Stimulated activated CD4-positive, alpha-beta T cell treated with anti-CD3 and anti-CD28 coated beads, TNF-alpha, amount 100 ng/mL, for 48 hours (primary cell): ENCODE measurements around the gene SVIL.
"Not testable (repeated sequence)": the region's sequence is repeated elsewhere in the genome, so short reads cannot be mapped to it uniquely, and the experiment has no call there.

Experiments
- DNase-seq, 3 donors: peaks; one replicate each; pipeline ENCODE4 v3.0.0-alpha.2; 2020; ENCODE audit warnings: low read depth in 3 of 3

Gene SVIL

DNA sequence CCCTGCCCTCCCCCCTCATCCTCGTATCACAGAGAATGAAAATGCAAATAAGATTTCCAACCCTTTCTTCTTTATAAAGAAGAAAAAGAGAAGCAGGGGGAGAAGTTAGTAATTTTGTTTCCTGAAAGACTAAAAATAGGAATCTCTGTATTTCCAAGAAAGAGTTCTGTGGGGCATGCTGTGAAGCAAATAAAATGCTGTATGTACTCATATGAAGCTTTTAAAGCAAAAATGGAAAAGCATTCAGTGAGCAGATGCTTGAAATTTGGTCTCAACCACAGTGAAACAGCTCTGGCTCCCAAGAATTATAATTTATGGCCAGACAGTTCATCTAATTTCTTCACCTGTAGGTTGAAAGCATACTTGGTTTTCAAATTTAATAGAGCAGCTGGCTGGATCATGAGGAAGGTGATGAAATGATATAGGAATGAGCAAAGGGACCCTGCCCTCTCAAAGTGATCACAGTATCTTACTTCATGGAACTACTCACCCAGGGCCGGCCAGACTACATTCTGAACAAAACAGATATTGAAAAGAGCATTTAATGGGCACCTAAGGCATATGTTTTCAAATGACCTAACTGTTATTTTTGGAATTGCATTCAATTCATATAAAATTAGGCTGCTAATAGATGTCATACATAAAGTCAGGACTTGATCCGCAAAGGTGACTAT lies 31.4 kb downstream of the SVIL start:
- DNase-seq = no peak

DNA sequence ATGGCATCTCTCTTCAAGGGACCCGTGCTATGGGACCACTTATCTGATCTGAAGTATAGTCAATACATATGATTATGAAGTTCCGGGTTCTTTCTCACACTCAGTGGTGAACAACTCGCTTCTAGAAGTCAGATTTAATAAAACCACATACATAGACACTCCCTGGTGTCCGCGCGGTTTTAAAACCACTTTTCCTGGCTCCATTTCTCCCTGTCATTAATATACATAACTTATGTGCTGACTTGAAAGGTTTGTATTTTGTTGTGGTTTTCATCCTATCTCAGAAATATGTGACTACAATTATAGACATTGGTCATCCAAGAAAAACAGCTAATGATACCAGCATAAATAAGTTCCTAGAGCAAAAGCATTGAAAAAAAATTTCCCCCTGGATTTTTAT lies 34.0 kb downstream of the SVIL start:
- no peak for DNase-seq

DNA sequence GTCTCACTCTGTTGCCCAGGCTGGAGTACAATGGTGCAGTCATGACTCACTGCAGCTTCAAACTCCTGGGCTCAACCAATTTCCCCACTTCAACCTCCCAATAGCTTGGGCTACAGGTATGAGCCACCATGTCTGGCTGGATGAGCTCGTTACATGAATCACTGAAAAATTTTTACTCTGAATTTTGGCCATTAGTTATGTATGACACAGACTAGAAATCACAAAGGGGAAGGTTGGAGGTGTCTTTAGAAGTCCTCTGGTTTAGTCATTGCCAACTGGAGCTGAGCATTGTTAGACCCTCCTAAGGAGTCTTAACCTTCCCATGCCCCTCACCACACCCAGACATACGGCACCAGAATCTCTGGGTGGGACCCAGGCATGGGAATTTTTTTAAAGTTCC lies 34.7 kb downstream of the SVIL start:
- DNase-seq = no peak

DNA sequence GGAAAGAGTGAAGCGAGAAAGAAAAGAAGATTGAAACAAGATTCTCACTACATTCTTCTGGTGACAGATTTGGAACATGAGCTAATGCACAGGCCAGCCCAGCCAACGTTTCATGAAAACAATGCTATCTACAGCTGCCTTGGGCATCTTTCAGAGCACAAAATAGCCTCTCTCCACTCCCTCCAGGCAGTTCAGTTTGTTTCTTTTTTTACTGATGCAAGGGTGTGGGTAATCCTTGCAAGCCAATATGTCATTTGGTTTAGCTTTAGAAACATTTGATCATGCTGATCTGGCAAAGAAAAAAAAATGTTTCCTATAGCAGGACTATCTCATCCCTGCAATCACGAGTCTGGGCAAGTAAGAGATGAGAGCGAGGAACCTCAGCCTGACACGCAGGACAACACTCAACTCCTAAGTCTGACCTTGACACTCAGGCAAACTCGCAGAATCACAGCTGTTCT lies 35.9 kb downstream of the SVIL start:
- no peak for DNase-seq

DNA sequence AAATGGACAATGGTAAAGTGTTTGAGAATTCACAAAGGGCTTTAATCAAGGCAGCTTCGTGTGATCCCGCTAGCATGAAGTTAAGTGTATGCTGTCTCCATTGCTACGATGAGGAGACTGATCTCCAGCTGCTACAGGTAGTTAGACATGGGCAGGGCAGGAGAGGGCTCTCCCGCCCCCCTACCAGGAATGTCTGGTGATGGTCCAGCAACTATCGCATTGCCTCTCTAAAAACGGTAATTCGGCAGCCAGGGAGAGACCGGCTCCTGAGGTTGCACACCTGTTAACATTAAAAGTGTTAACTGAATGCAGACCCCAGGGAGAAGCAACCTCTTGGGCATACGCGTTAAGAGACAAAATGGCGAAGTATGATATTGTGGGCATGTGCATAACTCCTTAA lies 37.9 kb downstream of the SVIL start:
- no peak for DNase-seq

DNA sequence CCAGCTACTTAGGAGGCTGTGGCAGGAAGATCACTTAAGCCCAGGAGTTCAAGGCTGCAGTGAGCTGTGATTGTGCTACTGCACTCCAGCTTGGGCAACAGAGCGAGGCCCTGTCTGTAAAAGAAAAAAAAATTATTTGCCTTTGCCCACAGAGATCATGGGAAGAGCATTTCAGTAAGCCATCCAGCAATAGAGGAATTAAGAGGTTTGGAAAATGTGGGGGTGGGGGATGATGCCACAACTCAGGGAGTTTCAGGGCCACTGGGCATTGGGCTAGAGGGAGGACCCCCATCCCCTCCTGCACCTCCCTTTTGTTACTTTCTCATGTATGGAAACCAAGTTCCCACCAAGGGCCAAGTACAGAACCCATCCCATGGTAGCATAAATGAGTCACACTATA lies 38.4 kb downstream of the SVIL start:
- no peak for DNase-seq

DNA sequence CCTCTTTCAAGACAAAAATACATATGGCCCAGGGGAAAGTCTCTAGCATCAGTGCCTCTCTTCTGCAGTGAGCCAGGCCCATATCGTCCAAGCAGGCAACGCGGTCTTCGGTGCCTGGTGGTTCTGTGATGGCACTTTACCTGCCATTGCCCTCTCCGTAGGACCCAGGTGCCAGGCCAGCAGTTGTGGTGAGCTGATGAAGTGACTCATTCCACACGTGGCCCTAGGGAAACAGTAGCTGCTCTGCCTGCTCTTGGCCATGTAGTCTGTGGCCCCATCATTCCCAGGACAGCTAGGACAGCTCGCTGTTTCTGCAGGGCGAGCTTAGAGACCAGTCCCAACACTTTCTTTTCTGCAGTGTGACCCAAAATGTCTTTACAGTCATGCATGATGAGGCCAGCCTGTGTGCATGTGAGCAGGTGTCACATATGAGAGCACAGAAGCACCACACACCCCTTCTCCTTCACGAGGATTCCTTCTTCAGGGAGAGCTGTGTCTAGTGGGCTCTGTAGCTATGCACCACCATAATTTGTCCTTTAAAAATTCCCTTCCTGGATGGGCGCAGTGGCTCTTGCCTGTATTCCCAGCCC lies 39.0 kb downstream of the SVIL start:
- no peak for DNase-seq

DNA sequence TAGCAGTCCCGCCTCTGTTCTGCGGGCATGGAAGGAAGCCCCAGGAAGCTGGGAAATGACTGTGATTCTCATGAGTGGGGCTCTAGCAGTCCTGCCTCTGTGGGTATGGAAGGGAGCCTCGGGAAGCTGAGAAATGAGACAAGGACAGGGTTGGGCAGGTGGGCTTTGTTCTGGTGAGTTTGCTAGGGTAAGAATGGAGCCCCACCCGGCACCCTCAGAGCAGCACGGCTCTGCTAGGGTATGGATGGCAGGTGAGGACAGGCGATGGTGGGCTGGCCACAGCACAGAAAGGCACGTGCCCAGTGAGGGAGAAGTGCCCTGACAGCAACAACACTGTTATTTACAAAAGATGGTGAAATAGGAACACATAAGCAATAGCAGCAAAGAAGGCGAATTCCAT lies 39.6 kb downstream of the SVIL start:
- DNase-seq = no peak

DNA sequence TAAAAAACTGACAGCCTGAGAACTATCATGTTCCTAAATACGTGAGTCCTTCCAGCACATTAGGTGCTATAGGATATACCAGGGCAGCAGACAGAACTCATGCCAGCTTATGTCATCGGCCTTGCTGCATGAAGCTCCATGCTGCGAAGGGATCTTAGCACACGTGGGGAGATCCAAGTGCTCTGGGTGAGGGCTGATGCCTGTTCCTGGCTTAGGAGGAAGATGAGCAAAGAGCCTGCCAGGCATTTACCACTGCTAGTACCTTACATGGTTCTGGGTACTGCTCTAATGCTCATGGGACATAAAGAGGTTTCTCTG lies 43.2 kb downstream of the SVIL start:
- no peak for DNase-seq

DNA sequence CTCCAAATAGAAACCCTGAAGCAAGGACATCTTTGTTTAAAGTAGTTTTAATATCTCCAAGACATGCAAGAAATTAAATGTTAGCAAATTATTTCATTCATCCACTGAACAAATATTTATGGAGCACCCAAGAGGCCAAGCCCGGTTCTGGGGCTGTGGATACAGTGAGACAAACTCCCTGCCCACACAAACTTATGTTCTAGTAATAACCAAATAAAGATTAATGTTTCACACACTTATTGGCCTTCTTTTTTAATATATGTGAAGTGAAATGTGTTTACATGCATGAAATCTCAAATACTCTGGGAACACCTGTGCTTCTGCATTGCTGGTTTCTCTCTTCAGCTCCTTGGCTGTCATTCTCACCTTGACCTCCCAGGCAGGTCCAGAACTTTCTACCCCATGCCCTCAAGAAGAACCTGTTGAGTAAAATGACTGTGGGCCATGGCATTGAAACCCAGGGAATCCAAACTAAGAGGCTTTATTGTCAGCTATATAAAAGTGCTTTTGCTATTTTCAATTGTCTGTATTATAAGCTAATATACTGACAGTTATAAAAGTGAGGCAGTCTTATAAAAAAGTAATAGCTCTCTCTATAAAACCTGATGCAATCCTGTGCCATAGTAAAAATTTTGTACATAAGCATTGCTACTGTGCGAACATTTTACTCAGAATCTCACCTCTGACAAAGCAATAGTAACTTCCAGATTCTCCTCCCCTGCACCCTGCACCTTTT lies 43.7 kb downstream of the SVIL start:
- DNase-seq = no peak

DNA sequence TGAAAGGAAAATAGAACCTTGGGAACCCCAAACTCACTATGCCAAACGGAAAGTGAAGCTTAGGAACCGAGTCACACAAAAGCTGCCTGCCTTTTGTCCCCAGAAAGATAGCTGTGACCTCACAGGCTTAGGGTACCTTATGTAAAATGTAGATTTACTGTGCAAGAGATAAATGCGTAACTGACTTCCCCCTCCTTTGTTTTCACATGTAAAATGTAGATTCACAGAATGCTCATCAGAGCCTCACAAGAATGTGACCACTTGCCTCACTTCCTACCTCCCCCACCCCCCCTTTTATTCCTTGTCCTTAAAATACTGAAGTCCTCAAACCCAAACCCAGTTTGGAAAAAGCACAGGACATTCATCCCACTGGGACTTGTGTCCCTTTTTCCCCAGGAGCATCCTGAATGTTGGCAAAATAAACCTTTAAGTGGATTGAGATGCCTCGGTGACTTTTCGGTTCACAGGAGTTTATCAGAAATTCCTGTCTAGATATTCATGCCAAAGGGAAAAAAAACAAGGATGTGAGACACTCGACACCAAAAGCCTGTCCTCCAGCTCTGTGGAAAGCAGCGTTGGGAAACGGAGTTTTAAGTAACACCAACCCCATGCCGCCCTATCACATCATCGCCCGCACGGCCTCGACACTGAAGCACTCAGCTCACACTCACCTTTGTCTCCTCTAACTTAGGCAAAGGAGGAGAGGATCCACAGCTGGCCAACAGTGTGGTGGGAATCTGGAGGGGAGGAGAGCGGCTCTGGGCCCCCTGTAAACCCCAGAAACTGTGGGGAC lies 45.9 kb downstream of the SVIL start:
- DNase-seq = no peak

DNA sequence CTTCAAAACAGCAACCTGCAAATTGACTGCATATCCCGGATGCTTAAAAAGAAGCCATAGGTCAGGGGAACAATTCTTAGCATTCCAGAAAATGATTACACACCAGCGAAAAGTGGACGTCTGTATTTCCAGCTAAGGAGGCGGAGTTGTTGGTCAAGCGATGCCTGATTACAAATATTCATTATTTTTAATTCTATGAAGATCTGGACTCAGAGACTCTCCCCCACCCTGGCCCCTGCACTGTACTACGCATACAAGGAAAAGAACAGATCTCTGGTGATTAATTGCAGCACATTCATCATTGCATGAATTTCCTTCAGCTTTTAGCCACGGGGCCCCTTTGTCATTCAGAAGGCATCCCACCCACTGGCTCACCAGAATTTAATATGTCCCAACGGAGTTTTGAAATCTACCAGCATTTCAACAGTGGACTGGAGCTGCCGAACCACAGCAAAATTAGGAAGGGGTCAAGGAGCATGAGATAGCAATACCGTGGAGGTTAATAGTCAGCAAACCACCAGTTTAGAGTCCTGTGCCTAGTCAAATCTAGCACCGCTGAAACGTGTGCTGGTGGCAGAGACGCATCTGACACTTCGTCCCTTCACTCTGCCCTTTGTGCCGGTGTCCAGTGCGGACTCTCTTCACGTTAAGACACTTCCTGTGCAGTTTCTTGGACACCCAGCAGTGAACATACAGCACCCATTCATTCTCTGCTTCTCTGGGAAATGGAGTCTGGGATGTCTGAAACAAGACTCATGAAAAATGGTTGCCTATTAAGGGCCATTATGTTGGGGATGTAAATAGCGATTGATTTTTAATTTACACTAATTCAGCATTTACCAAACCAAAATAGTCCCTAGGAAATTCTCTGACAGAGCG lies 46.8 kb downstream of the SVIL start:
- not testable (repeated sequence) for DNase-seq

DNA sequence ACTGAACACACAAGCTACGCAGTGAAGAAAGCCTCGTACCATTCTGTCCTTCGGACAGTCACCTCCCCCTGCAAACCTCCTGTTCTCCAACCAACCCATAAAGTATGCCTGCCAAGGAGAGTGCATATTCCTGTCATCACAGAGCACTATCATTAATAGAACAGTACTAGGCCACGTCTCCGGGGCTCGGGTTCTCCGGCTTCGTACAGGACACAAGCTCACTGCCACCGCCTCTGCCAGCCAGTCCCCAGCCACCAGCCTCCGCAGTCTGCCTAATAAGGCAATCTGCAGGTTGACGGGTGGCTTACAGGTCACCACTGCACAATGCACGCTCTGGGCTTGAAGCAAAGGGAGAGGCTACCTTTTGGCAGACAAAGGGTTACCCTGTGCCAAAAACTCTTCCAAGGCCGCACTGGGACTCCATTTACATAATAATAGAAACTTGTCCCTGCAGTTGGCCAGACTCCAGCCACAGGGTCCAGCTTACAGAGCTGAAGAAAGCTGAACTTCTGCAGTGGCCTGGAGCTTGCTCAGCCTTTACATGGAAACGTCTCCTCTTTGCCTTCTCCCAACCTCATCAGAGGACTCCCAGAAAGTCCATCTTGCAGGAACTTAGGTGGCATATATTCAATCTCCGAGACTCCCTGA lies 47.5 kb downstream of the SVIL start:
- not testable (repeated sequence) for DNase-seq

DNA sequence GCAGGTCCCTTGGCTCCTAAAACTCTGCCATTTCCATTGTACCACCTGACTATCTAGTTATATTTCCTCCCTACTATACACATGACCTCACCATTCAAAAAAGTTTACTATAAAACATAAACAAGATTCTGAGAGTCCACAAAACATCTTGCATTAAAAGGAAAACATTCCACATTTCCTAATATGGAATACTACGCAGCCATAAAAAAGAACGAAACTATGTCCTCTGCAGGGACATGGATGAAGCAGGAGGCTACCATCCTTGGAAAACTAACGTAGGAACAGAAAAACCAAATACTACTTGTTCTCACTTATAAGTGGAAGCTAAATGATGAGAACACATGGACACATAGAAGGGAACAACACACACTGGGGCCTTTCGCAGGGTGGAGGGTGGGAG lies 48.3 kb downstream of the SVIL start:
- DNase-seq = no peak

DNA sequence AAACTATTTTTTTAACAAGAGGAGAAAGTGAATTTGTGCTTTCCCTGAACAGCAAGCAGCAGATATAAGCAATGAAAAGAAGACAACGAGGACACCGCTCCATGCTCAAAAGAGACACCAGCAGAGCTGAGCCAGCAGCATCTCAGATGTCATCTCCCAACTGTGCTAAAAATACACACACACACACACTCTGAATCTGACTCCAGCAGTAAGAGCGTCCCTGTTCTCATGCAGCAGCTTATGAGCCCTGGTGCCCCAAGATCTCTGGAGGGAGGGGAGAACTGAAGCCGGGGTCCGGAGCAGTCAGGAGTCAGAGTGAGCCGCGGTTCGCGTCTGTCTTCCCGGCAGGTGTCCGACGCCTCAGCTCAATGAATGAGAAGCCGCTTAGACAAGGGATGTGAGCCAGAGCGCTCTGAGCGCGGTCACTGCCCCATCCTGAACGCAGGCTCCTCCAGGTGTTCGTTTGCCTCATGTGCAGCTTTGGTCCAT lies 49.2 kb downstream of the SVIL start:
- DNase-seq = no peak

DNA sequence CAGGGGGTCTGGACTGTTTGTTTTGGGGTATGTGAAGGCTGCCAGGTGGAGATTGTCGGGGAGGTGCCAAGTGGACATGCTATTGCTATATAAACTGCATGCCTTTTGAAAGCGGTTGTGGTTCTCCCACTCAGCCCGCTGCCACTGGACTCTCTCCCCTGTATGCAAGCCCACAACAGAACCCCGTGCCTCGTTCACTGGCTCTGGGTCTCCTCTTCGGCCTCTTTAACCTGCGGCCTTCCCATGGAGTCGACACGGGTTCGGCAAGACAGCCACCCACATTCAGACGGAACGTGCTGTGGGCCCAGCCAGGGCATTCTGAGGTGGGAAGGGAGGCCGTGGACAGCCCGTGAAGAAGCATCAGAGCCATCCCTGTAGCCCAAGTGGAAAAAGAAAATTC lies 50.3 kb downstream of the SVIL start:
- no peak for DNase-seq

DNA sequence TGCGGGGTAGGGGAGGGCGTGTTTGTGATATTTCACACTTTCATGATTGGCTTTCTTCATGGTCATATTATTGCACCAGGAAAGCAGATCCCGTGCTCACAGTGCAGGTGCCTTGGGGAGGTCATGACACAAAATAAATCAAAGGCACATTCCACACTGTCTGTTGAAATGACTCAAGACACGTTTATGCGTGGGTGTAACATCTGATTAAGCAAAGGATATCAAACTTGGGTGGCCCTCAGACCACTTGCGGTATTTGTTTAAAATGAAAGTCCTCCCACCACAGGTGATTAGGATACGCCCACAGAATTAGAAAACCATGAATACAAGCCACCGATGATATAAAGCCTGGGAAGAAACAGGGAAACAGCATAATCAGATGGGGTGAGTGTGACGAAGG lies 51.1 kb downstream of the SVIL start:
- no peak for DNase-seq

DNA sequence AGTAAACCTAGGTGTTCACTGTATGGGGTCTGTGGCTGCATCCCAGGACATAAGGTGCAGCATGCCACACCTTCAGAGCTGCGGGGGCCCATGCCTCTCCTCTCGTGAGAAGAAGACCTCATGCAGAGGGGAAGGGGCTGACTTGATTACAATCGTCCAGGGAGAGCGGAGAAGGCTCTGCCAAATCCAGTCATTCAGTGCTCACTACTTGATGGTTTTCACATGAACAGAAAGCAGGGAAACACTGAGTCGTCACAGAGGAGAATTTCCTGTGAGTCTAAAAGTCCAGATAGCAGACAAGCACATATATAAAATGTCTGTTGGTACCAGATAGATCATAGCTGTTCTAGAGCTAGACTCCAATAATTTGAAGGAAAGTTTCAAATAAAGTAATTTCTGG lies 52.0 kb downstream of the SVIL start:
- DNase-seq = not testable (repeated sequence)

DNA sequence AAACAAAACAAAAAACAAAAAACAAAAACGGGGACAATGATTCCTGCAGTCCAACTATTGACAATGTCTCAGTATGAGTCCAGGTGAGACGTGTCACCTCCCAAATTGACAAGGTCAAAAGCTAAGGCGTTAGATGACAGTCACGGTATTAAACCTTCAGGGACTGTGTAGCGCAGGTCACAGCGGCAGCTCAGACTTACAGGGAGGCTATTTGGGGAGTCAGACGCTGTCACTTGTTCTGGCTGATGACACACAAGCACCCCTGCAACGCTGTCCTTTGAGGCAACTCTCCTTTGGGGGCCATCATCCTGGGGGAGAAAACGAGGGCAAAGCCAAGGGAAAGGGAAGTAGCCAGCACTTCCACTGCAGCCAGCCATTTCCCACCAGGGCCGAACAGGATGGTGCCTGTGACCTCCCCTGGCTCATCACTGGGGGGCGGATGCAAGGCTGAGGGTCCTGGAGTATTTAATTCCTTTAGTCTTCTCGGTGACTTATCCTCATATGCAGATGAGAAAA lies 55.3 kb downstream of the SVIL start:
- DNase-seq = no peak

DNA sequence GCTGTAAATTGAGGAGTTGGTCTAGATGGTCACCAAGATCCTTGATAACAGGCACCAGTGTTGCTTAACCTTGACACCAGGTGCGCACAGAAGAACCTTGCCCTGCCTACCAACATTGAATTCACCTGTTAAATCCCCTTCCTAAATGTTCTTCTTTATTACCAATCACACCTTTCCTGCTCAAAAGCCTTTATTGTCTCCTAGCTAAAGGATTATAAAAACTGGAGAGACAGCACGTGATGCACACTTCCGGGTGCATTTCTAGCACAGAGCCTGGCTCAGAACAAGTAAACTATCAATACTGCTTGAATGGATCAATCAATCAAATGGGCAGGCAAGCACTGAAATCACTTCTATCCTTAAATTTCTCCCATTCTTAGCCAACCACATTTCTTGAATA lies 56.3 kb downstream of the SVIL start:
- no peak for DNase-seq

DNA sequence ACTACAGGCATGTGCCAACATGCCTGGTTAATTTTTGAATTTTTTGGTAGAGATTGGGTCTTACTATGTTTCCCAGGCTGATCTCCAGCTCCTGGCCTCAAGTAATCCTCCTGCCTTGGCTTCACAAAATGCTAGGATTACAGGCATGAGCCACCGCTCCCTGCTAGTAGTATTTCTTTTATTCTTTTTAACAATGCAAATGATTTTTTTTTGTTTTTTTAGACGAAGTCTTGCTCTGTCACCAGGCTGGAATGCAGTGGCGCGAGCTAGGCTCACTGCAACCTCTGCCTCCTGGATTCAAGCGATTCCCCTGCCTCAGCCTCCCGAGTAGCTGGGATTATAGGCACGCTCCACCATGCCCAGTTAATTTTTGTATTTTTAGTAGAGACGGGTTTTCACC lies 58.1 kb downstream of the SVIL start:
- DNase-seq = no peak
